Pulmonary artery endothelial cell (primary cell): ENCODE data around the gene VIM. TPM values are rescaled to one million over a fixed set of nuclear protein-coding genes. Genes with fewer than 3 reads are reported as not detected.

Experiments used
- DNase-seq: peaks from one replicate; pipeline ENCODE4 v3.0.0-alpha.2; 2011; ENCODE audit warnings: low read depth, low spot score
- total RNA-seq: library from RNA; depleted of rRNA; stranded (reverse); fragments of >200 nt; gene quantifications from 2 replicates; pipeline ENCODE4 v1.2.3, GENCODE V29; 2014

VIM gene
- total RNA-seq, 1 donor from 2014 or later, result 8,926 TPM

- no peak for DNase-seq
Observed at GRCh38 chr10:17209881-17210280, 18.2 kb upstream of the VIM start.

DNA sequence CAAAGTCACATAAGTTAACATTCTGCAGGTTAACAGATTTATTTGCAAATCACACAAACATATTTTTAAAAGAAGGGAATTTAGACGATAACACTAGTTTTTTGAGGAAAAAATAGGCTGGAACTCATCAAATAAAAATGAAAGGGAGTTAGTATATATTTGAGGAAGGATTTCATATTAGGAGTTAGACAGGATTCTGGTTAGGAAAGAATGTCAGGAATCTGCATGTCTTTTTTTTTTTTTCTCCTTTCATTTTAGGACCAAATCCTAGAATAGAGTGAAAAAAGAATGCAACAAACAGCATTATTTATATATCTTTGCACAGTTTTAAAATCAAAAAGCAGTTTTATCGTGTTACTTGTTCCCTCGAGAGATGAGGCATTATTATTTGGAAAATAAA lies 17.7 kb upstream of the VIM start:
- no peak for DNase-seq

DNA sequence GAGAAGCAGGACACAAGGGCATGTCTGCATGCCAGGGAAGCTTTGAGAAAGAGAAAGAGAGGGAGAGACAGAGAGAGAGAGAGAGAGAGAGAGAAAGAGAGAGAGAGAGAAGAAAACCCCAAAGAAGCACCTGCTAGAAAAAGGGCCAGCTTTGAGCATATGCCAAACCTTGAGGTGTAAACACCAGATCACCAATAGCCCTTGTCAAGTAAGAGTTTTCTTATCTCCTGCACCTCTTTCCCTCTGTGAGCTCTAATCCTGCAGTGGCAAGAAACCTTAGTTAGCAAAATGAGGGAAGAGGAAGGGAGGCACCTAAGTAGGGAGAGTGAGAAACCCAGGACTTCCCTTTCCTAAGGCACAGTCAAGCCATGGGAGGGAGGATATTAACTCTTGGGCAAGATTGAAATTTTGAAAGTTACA lies 15.2 kb upstream of the VIM start:
- DNase-seq, result no peak

DNA sequence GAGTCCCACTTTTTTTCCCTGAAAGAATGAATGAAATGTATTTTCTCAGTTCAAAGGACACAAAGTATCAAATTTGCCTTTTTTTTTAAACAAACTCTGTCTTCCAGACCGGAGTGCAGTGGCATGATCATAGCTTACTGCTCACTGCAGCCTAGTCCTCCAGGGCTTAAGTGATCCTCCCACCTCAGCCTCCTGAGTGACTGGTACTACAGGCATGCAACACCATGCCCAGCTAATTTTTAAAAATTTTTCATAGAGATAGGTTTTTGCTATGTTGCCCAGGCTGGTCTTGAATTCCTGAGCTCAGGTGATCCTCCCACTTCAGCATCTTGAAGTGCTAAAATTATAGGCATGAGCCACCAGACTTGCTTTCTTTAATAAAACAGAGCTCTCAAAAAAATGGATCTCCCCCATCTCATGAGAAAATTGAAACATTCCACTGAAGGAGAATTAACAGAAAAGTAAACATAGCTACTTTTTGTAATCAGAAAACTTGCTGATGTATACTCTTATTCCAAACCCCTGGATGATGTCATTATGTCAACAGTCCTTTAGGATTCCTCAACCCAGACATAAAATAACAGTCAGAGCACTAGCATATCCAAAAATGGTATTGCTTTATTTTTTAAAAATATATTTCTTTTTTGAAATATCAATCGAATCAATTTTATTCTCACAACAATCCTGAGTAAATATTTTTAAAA lies 14.2 kb upstream of the VIM start:
- no peak for DNase-seq

GRCh38 chr10:17214526-17214925 lies 13.5 kb upstream of the VIM start:
- no peak for DNase-seq

- no peak for DNase-seq
Observed at GRCh38 chr10:17214971-17215781, 12.9 kb upstream of the VIM start.

GRCh38 chr10:17215782-17216122 lies 12.3 kb upstream of the VIM start:
- DNase-seq, result no peak

- DNase-seq, result peak; percentile 99
Observed at GRCh38 chr10:17216217-17216900, 11.7 kb upstream of the VIM start.

DNA sequence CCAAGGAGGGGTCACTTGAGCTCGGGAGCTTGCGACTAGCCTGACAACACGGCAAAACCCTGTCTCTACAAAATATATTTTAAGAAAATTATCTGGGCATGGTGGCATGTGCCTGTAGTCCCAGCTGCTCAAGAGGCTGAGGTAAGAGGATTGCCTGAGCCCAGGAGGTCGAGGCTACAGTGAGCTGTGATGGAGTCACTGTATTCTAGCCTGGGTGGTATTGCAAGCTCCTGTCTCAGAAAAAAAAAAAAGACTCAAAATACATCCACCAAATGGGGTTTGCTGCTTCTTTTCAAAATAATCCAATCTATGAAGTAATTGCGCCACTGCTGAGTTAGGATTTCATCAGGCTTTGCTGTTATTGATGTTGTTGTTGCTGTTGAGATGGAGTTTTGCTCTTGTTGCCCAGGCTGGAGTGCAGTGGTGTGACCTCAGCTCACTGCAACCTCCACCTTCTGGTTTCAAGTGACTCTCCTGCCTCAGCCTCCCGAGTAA lies 11.1 kb upstream of the VIM start:
- DNase-seq, result no peak

GRCh38 chr10:17217631-17218232 lies 10.3 kb upstream of the VIM start:
- DNase-seq, result no peak

DNA sequence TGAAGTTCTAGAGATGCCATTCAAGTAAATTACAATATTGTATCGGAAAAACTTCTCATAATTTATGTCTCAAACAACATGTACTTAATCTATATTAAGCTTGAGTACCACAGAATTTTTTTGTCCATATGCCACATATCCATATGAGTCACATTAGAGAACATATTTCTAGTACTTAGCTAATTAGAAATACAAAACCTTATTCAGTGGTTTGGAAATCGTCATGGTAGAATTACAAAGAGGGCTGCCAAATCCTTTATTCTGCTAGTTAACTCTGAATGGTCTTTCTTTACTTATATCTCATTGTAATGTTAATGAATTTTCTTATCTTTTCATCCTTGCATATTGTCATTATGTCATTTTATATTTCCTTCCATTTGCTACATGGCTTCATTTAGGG lies 9.0 kb upstream of the VIM start:
- no peak for DNase-seq

GRCh38 chr10:17220652-17221100 lies 7.4 kb upstream of the VIM start:
- no peak for DNase-seq

- DNase-seq, result no peak
Observed at GRCh38 chr10:17222329-17222728, 5.7 kb upstream of the VIM start.

DNA sequence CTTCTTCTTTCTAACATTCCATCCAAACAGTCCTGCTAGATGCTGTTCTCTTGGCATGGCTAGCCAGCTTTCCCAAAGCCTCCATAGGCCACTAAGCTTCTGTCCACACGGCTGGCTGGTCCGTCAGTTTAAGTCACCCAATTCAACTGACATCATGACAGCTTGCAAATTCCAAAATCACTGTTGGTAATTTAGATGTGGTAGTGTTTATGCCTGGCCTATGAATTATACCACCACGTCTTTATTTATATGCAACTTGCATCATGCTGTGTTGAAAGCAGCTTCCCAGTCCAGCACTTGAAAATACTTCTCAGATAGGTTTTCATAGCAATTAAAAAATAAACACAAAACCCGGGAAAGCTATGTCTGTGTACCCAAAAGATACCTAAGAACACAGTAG lies 2.2 kb upstream of the VIM start:
- no peak for DNase-seq

GRCh38 chr10:17226891-17227303 lies 1.1 kb upstream of the VIM start:
- no peak for DNase-seq

GRCh38 chr10:17227367-17228090 lies 512 bp upstream of the VIM start:
- no peak for DNase-seq

- peak; percentile 80 for DNase-seq
Observed at GRCh38 chr10:17229016-17229716, 1.1 kb downstream of the VIM start.

DNA sequence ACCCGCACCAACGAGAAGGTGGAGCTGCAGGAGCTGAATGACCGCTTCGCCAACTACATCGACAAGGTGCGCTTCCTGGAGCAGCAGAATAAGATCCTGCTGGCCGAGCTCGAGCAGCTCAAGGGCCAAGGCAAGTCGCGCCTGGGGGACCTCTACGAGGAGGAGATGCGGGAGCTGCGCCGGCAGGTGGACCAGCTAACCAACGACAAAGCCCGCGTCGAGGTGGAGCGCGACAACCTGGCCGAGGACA lies 1.6 kb downstream of the VIM start:
- no peak for DNase-seq

- no peak for DNase-seq
Observed at GRCh38 chr10:17229967-17230682, 2.1 kb downstream of the VIM start.

DNA sequence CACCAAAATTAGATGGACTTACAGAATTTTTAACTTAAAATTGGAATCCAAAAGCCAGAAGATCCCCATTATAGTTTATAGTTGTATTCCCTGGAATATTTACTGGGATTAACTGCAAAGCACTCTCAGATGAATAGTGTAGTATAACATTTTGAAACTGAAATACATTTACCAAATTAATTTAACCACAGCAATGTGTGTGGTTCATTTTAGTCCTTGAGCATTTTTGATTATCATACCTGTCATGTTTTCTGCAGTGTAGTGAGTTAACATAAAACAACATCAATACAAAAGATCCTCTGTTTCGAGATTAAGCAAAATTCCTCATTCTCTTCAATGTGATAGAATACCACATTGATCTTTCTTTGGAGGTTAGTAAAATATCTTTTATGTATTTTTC lies 3.7 kb downstream of the VIM start:
- DNase-seq, result no peak
